ENCODE data around the gene PPM1F. TPM values are rescaled to one million over a fixed set of nuclear protein-coding genes. Genes with fewer than 3 reads are reported as not detected.
"Not testable (repeated sequence)": the region's sequence is repeated elsewhere in the genome, so short reads cannot be mapped to it uniquely, and the experiment has no call there.

PPM1F gene
- total RNA-seq, 4 donors from 2014 or later, result 13.8 to 28.9 (median 21.0) TPM

GRCh38 chr22:21915624-21916308, 36.9 kb downstream of the PPM1F start:
- Histone ChIP-seq H3K27ac (no peak overlapping the region), H3K4me3 (no peak overlapping the region), H3K36me3 (peaks cover 0 to 7% (median 0%) of the 10 kb centered on the region in 3 donors), H3K27me3 (no peaks in the 10 kb centered on the region), H3K9me3 (no peaks in the 10 kb centered on the region), H3K4me1 (peaks cover 0 to 6% (median 0%) of the 10 kb centered on the region in 4 donors)
- no peak for TF ChIP-seq POLR2A (IDR thresholded peaks at IDR 0.05)
- no peak for TF ChIP-seq CTCF (IDR thresholded peaks at IDR 0.05)
- no peak for DNase-seq

GRCh38 chr22:21914033-21914642, 38.5 kb downstream of the PPM1F start:
- H3K4me1 ChIP-seq, H3K27ac ChIP-seq, H3K9me3 ChIP-seq, H3K36me3 ChIP-seq, H3K27me3 ChIP-seq, H3K4me3 ChIP-seq, DNase-seq: not testable (repeated sequence)

GRCh38 chr22:21910367-21910766, 42.3 kb downstream of the PPM1F start:
- H3K27ac ChIP-seq, H3K9me3 ChIP-seq, H3K4me3 ChIP-seq, DNase-seq, H3K36me3 ChIP-seq, H3K4me1 ChIP-seq, H3K27me3 ChIP-seq: not testable (repeated sequence)

- Histone ChIP-seq H3K27ac (no peak overlapping the region), H3K9me3 (no peaks in the 10 kb centered on the region), H3K27me3 (no peaks in the 10 kb centered on the region), H3K36me3 (no peaks in the 10 kb centered on the region), H3K4me1 (no peaks in the 10 kb centered on the region), H3K4me3 (no peak overlapping the region)
- DNase-seq, result no peak
- TF ChIP-seq POLR2A (IDR thresholded peaks at IDR 0.05) (no peak), CTCF (IDR thresholded peaks at IDR 0.05) (no peak)
These were observed 42.8 kb downstream of the PPM1F start for GRCh38 chr22:21909871-21910270.

GRCh38 chr22:21907638-21908522, 44.8 kb downstream of the PPM1F start:
- H3K36me3 ChIP-seq, result no peaks in the 10 kb centered on the region
- no peak for DNase-seq
- H3K4me1 ChIP-seq, result no peaks in the 10 kb centered on the region
- no peaks in the 10 kb centered on the region for H3K9me3 ChIP-seq
- H3K4me3 ChIP-seq, result no peak overlapping the region
- no peak overlapping the region for H3K27ac ChIP-seq
- TF ChIP-seq CTCF (IDR thresholded peaks at IDR 0.05) (no peak), POLR2A (IDR thresholded peaks at IDR 0.05) (no peak)
- H3K27me3 ChIP-seq, result no peaks in the 10 kb centered on the region

GRCh38 chr22:21905234-21905633, 47.4 kb downstream of the PPM1F start:
- H3K27ac ChIP-seq, H3K4me3 ChIP-seq, H3K9me3 ChIP-seq, H3K27me3 ChIP-seq, DNase-seq, H3K4me1 ChIP-seq, H3K36me3 ChIP-seq: not testable (repeated sequence)

- no peaks in the 10 kb centered on the region for H3K27me3 ChIP-seq
- H3K4me1 ChIP-seq, result no peaks in the 10 kb centered on the region
- no peak overlapping the region for H3K27ac ChIP-seq
- TF ChIP-seq POLR2A (IDR thresholded peaks at IDR 0.05), result no peak
- no peak for TF ChIP-seq CTCF (IDR thresholded peaks at IDR 0.05)
- no peak overlapping the region for H3K4me3 ChIP-seq
- no peaks in the 10 kb centered on the region for H3K36me3 ChIP-seq
- no peak for DNase-seq
- no peaks in the 10 kb centered on the region for H3K9me3 ChIP-seq
These were observed 48.3 kb downstream of the PPM1F start for GRCh38 chr22:21904250-21904789.

Data from Peyer's patch (tissue), 4 donors.